ENCODE data around the gene E2F2.
A peak's percentile ranks its signal among the peaks of the same experiment; 100 is the strongest.

Gene E2F2

DNA sequence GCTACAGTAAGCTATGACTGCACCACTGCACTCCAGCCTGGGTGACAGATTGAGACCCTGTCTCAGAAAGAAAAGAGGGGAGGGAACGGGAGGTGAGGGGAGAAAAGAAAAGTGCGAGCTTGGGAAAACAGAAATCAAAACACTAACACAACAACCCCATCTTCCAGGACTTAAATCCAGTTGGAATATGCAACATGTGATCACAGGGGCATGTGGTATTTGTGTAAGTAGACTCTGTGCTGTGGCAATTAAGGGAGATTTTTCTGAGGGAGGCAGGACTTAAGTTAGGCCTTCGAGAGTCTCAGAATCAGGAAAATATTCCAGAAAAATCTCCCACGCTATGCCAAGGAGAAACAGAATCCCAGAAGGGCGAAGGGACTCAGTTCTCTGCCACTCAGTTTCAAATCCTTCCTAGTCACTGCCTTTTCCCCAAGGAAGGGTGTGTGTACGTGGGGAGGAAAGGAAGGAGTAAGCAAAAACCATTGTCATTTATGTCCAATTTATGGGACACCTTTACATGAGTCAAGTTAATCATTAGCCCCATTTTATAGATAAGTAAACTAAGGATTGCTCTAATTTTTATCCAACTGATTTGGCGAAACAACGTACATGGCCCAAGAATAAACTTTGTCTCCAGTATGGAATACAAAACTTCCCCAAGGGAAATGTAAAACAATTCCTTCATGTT lies 16.0 kb upstream of the E2F2 start:
- Histone ChIP-seq H3K9ac (ENCODE audit: low read length) (no peak overlapping the region), H3K4me3 (ENCODE audit: insufficient read depth, low read length, poor library complexity, severe bottlenecking) (no peak overlapping the region), H3K27me3 (ENCODE audit: low read length) (no peaks in the 10 kb centered on the region), H3K9me3 (ENCODE audit: insufficient read depth, low read length) (no peaks in the 10 kb centered on the region), H3K79me2 (ENCODE audit: insufficient read depth, low read length) (no peaks in the 10 kb centered on the region), H4K20me1 (ENCODE audit: low read depth, low read length) (no peaks in the 10 kb centered on the region), H3K9me2 (replicated peaks; ENCODE audit: insufficient read depth, low read length) (no peaks in the 10 kb centered on the region), H3K27ac (ENCODE audit: low read depth, low read length) (no peak overlapping the region), H3K4me2 (ENCODE audit: low read depth, low read length, poor library complexity, severe bottlenecking) (no peak overlapping the region), H3K36me3 (ENCODE audit: low read length) (no peaks in the 10 kb centered on the region), H2AFZ (ENCODE audit: low read depth, low read length, severe bottlenecking) (no peak overlapping the region), H3F3A (ENCODE audit: insufficient read depth) (peaks cover 5% of the 10 kb centered on the region; the same call in 1 of the 2 replicates)
- TF ChIP-seq EZH2phosphoT487 (conservative IDR thresholded peaks at IDR 0.05; ENCODE audit: low read length) (no peak), CTCF (IDR thresholded peaks at IDR 0.05; ENCODE audit: insufficient read depth, low read length, poor library complexity, severe bottlenecking) (no peak)

- Histone ChIP-seq H3K27ac (ENCODE audit: low read depth, low read length) (no peak overlapping the region), H3F3A (ENCODE audit: insufficient read depth) (peaks cover 5% of the 10 kb centered on the region; the same call in 1 of the 2 replicates), H3K9me3 (ENCODE audit: insufficient read depth, low read length) (no peaks in the 10 kb centered on the region), H3K36me3 (ENCODE audit: low read length) (no peaks in the 10 kb centered on the region), H4K20me1 (ENCODE audit: low read depth, low read length) (no peaks in the 10 kb centered on the region), H3K4me3 (ENCODE audit: insufficient read depth, low read length, poor library complexity, severe bottlenecking) (no peak overlapping the region), H3K4me2 (ENCODE audit: low read depth, low read length, poor library complexity, severe bottlenecking) (no peak overlapping the region), H2AFZ (ENCODE audit: low read depth, low read length, severe bottlenecking) (no peak overlapping the region), H3K9me2 (replicated peaks; ENCODE audit: insufficient read depth, low read length) (no peaks in the 10 kb centered on the region), H3K27me3 (ENCODE audit: low read length) (no peaks in the 10 kb centered on the region), H3K79me2 (ENCODE audit: insufficient read depth, low read length) (no peaks in the 10 kb centered on the region), H3K9ac (ENCODE audit: low read length) (no peak overlapping the region)
- TF ChIP-seq EZH2phosphoT487 (conservative IDR thresholded peaks at IDR 0.05; ENCODE audit: low read length) (no peak), CTCF (IDR thresholded peaks at IDR 0.05; ENCODE audit: insufficient read depth, low read length, poor library complexity, severe bottlenecking) (no peak)
Measured at GRCh38 chr1:23545851-23546250, 14.8 kb upstream of the E2F2 start.

GRCh38 chr1:23544444-23545389 lies 13.7 kb upstream of the E2F2 start:
- no peak overlapping the region for H3K4me3 ChIP-seq (ENCODE audit: insufficient read depth, low read length, poor library complexity, severe bottlenecking)
- H3K79me2 ChIP-seq (ENCODE audit: insufficient read depth, low read length): no peaks in the 10 kb centered on the region
- H3F3A ChIP-seq (ENCODE audit: insufficient read depth): peaks cover 5% of the 10 kb centered on the region; the same call in 1 of the 2 replicates
- no peaks in the 10 kb centered on the region for H3K9me3 ChIP-seq (ENCODE audit: insufficient read depth, low read length)
- no peak overlapping the region for H2AFZ ChIP-seq (ENCODE audit: low read depth, low read length, severe bottlenecking)
- H4K20me1 ChIP-seq (ENCODE audit: low read depth, low read length): no peaks in the 10 kb centered on the region
- no peaks in the 10 kb centered on the region for H3K9me2 ChIP-seq (replicated peaks; ENCODE audit: insufficient read depth, low read length)
- TF ChIP-seq CTCF (IDR thresholded peaks at IDR 0.05; ENCODE audit: insufficient read depth, low read length, poor library complexity, severe bottlenecking): peak; percentile 81
- TF ChIP-seq EZH2phosphoT487 (conservative IDR thresholded peaks at IDR 0.05; ENCODE audit: low read length): no peak
- H3K9ac ChIP-seq (ENCODE audit: low read length): no peak overlapping the region
- no peak overlapping the region for H3K27ac ChIP-seq (ENCODE audit: low read depth, low read length)
- no peak overlapping the region for H3K4me2 ChIP-seq (ENCODE audit: low read depth, low read length, poor library complexity, severe bottlenecking)
- H3K27me3 ChIP-seq (ENCODE audit: low read length): no peaks in the 10 kb centered on the region
- H3K36me3 ChIP-seq (ENCODE audit: low read length): no peaks in the 10 kb centered on the region

Measured in SU-DHL-6 (cell line).